GM12878 (cell line): Measurements from ENCODE around the gene CNST. TPM values are rescaled to one million over a fixed set of nuclear protein-coding genes. Genes with fewer than 3 reads are reported as not detected.

ENCODE experiments used
- ATAC-seq: fragments of 200-7000 bp; cut with Tn5 transposase; 3 replicates; pipeline ENCODE4 v1.9.1; 2020; ENCODE audit warnings: mild to moderate bottlenecking, moderate library complexity
- BruUV-seq: library from RNA; stranded (reverse); fragments of 400-500 nt; replicated peaks from 2 replicates; lab custom pipeline; 2021; lab: Mats Ljungman, UMichigan
- CTCF ChIA-PET: fragments of 300-600 bp; sonication (Branson Sonifier 250); formaldehyde crosslinking; extraction: SDS; loops from one replicate; lab custom pipeline; 2021; ENCODE audit warnings: inconsistent platforms; lab: Yijun Ruan, JAX
- POLR2A ChIA-PET: fragments of 350-600 bp; formaldehyde crosslinking; extraction: SDS; loops from one replicate; lab custom pipeline; 2021; ENCODE audit warnings: inconsistent platforms; lab: Charles Lee
- RAD21 ChIA-PET: fragments of 300-600 bp; sonication (Branson Sonifier 250); formaldehyde crosslinking; loops from one replicate; lab custom pipeline; 2023; ENCODE audit warnings: antibody characterized with exemption; ENCODE audit not compliant: unreplicated experiment; lab: Charles Lee
- SMC1A ChIA-PET: fragments of 300-600 bp; sonication (Branson Sonifier 250); formaldehyde crosslinking; loops from one replicate; lab custom pipeline; 2023; ENCODE audit not compliant: unreplicated experiment, uncharacterized antibody; lab: Charles Lee
- DNase-seq: peaks from one replicate; pipeline ENCODE4 v3.0.0-alpha.2; 2011; ENCODE audit warnings: low read depth, low spot score
- FAIRE-seq: peaks from 3 replicates; lab custom pipeline; 2011; peaks lifted over from hg19 to GRCh38; lab: Jason Lieb, UNC
- H2AFZ ChIP-seq: 2 replicates; pipeline ENCODE4 v1.6.0; 2011; ENCODE audit warnings: low read depth, low read length, control low read depth; ENCODE audit not compliant: control insufficient read depth
- H3K27ac ChIP-seq: 2 replicates; pipeline ENCODE4 v1.5.1; 2011; ENCODE audit warnings: control low read depth; ENCODE audit not compliant: control insufficient read depth, insufficient read depth
- H3K27me3 ChIP-seq, 2 experiments: replicated peaks in 1 of 2; 2 replicates each; pipeline versions ENCODE4 v1.6.0 to v1.6.1; 2011; ENCODE audit warnings: low read length in 1 of 2; ENCODE audit not compliant: control insufficient read depth in 2 of 2, insufficient read depth in 2 of 2
- H3K36me3 ChIP-seq, 2 experiments: 2 replicates each; pipeline ENCODE4 v1.5.1; 2011; ENCODE audit warnings: low read length in 1 of 2; ENCODE audit not compliant: control insufficient read depth in 2 of 2, insufficient read depth in 2 of 2
- H3K4me1 ChIP-seq: 2 replicates; pipeline ENCODE4 v1.6.1; 2011; ENCODE audit warnings: mild to moderate bottlenecking, low read length, moderate library complexity, mixed read lengths; ENCODE audit not compliant: control insufficient read depth, insufficient read depth
- H3K4me2 ChIP-seq: 2 replicates; pipeline ENCODE4 v1.6.0; 2011; ENCODE audit warnings: control low read depth; ENCODE audit not compliant: control insufficient read depth, insufficient read depth
- H3K4me3 ChIP-seq: fragments of 200-600 bp; sonication (generic); 2 replicates; pipeline ENCODE4 v1.5.1; 2016
- H3K79me2 ChIP-seq: 2 replicates; pipeline ENCODE4 v1.6.0; 2011; ENCODE audit warnings: low read length; ENCODE audit not compliant: control insufficient read depth, insufficient read depth
- H3K9ac ChIP-seq: 2 replicates; pipeline ENCODE4 v1.8.0; 2011; ENCODE audit warnings: low read length, control low read depth, mixed read lengths; ENCODE audit not compliant: control insufficient read depth, insufficient read depth
- H3K9me3 ChIP-seq: replicated peaks from 3 replicates; pipeline ENCODE4 v1.5.1; 2011; ENCODE audit warnings: mild to moderate bottlenecking, low read length; ENCODE audit not compliant: control insufficient read depth, insufficient read depth
- H4K20me1 ChIP-seq: 2 replicates; pipeline ENCODE4 v1.6.0; 2011; ENCODE audit not compliant: control insufficient read depth, insufficient read depth
- CBFB ChIP-seq: IDR thresholded peaks from 2 replicates; pipeline ENCODE4 v1.6.1; 2016; ENCODE audit warnings: antibody characterized with exemption, low read depth
- CEBPB ChIP-seq, 2 experiments: fragments of 150-350 bp in 1 of 2; IDR thresholded peaks; 2 replicates each; pipeline ENCODE4 v1.6.1; 2012 to 2014; ENCODE audit warnings: low read depth in 2 of 2, low read length in 2 of 2, borderline replicate concordance in 1 of 2, inconsistent platforms in 1 of 2
- CHD1 ChIP-seq: IDR thresholded peaks from 2 replicates; pipeline ENCODE4 v1.6.1; 2012; ENCODE audit warnings: low read depth, low read length, improper control_type of control experiment
- HDAC2 ChIP-seq: fragments of 200-600 bp; sonication (generic); IDR thresholded peaks from 2 replicates; pipeline ENCODE4 v1.6.1; 2017
- IRF4 ChIP-seq: IDR thresholded peaks from 2 replicates; pipeline ENCODE4 v1.6.1; 2011; ENCODE audit warnings: low read depth, low read length
- MTA2 ChIP-seq: fragments of 450-650 bp; IDR thresholded peaks from 2 replicates; pipeline ENCODE4 v1.6.1; 2016; ENCODE audit warnings: low read depth, mild to moderate bottlenecking, moderate library complexity
- PML ChIP-seq: IDR thresholded peaks from 2 replicates; pipeline ENCODE4 v1.6.1; 2012; ENCODE audit warnings: low read length, inconsistent platforms
- POLR2A ChIP-seq: IDR thresholded peaks from 2 replicates; pipeline ENCODE4 v1.6.1; 2011; ENCODE audit warnings: low read depth, mild to moderate bottlenecking, low read length
- RB1 ChIP-seq: fragments of 450-650 bp; formaldehyde crosslinking; IDR thresholded peaks from 2 replicates; pipeline ENCODE4 v1.6.1; 2017; ENCODE audit warnings: mild to moderate bottlenecking, borderline replicate concordance
- SIX5 ChIP-seq: IDR thresholded peaks from 2 replicates; pipeline ENCODE4 v1.6.1; 2011; ENCODE audit warnings: mild to moderate bottlenecking, low read depth, low read length, moderate library complexity; ENCODE audit not compliant: severe bottlenecking
- SMAD1 ChIP-seq: fragments of 450-650 bp; IDR thresholded peaks from 2 replicates; pipeline ENCODE4 v1.6.1; 2018; ENCODE audit warnings: mild to moderate bottlenecking, low read depth; ENCODE audit not compliant: partially characterized antibody
- SMAD5 ChIP-seq: IDR thresholded peaks from 2 replicates; pipeline ENCODE4 v1.6.1; 2016; ENCODE audit warnings: antibody characterized with exemption, low read depth
- SREBF1 ChIP-seq: IDR thresholded peaks from 2 replicates; pipeline ENCODE4 v1.6.1; 2012; ENCODE audit warnings: mild to moderate bottlenecking, low read length
- SRF ChIP-seq, 2 experiments: IDR thresholded peaks; 2 replicates each; pipeline ENCODE4 v1.6.1; 2011; ENCODE audit warnings: low read depth in 2 of 2, low read length in 2 of 2, mild to moderate bottlenecking in 1 of 2, moderate library complexity in 1 of 2
- STAT3 ChIP-seq: IDR thresholded peaks from 2 replicates; pipeline ENCODE4 v1.6.1; 2011; ENCODE audit warnings: low read depth, low read length, improper control_type of control experiment
- WRNIP1 ChIP-seq: IDR thresholded peaks from 2 replicates; pipeline ENCODE4 v1.6.1; 2011; ENCODE audit warnings: low read depth, low read length, improper control_type of control experiment, borderline replicate concordance
- WGBS: methylation state at CpG from one replicate; pipeline ENCODE4 v1.1.6; 2016; ENCODE audit warnings: low lambda C conversion rate; ENCODE audit not compliant: insufficient replicate concordance, insufficient coverage; ENCODE audit errors: missing lambda C conversion rate; 5-methylcytosine and 5-hydroxymethylcytosine counted together
- in situ Hi-C: fragments of 300-500 bp; cut with MboI; formaldehyde crosslinking; loops from 9 replicates; pipeline ENCODE4 v1.14.3; 2018; ENCODE audit warnings: mixed read lengths
- intact Hi-C: fragments of 100-400 bp; cut with micrococcal nuclease; formaldehyde crosslinking; loops from one replicate; pipeline ENCODE4 v1.14.2; 2022; ENCODE audit not compliant: unreplicated experiment
- polyA plus RNA-seq, 11 experiments: library from polyadenylated mRNA; depleted of rRNA in 4 of 11; unstranded in 6 of 11; stranded (reverse) in 5 of 11; fragments of >200 nt; fragmentation: Nextera tagmentation in 4 of 11; fragmentation: Illumina TruSeq in 1 of 11; extraction: Ambion mirVana in 4 of 11; extraction: Trizol in 1 of 11; gene quantifications; 1 replicate in 1 of 11; 2 replicates in 10 of 11; pipeline versions ENCODE4 v1.2.1 to v1.2.3, GENCODE V29; 2011 to 2016; ENCODE audit warnings: inconsistent platforms in 2 of 11, missing spikeins in 2 of 11, low read depth in 1 of 11
- total RNA-seq, 4 experiments: library from RNA; depleted of rRNA in 3 of 4; stranded (reverse); fragments of >200 nt in 3 of 4; fragmentation: Illumina TruSeq in 1 of 4; extraction: Trizol in 1 of 4; gene quantifications; 2 replicates each; pipeline versions ENCODE4 v1.2.1 to v1.2.3, GENCODE V29; 2013 to 2021
- TF ChIP-seq, protein P1 (sequence below): fragments of 450-650 bp; IDR thresholded peaks from 2 replicates; pipeline ENCODE4 v1.6.1; 2016; ENCODE audit warnings: mild to moderate bottlenecking
- TF ChIP-seq, protein P2 (sequence below): fragments of 450-650 bp; formaldehyde crosslinking; IDR thresholded peaks from 2 replicates; pipeline ENCODE4 v1.4.0; 2022; ENCODE audit warnings: mild to moderate bottlenecking, moderate library complexity

CNST gene
- total and polyA plus RNA-seq, 10 of the 15 experiments (the other 5 are each of a cell fraction or from before 2014, with no cell fraction given) = 4.8 to 16.2 (median 12.3) TPM

DNA sequence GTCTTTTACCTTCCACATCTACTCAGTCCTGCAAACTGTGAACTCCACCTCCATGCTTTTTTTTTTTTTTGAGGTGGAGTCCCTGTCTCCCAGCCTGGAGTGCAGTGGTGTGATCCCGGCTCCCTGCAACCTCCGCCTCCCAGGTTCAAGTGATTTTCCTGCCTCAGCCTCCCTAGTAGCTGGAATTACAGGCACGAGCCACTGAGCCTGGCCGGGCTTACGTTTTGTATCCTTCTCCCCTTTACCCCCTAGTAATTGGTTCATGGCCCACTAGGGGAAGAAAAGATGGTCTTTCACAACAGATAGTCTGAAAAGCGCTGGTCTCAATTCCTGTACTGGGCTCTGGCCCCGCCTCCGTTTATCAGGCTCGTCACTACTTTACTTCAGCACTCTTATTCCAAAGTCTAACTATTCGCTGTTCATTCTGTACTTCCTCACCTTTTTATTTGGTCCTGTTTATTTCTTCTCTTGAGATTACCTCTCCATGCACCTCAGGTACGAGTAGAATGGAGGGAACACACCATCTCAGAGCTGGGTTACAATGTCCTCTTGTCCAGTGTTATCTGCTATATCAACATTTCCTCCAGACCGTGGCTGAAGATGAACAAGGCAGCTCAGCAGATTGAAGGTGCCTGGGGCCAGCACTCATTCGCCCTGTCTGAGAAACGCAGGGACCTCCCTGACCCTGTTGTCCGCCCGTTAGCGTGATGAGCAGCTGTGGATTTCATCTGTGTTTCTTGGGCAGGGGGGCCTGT is 16.2 kb downstream of the CNST start:
- 90% methylated on average over 17 of the region's 17 CpGs for WGBS
- no peak for DNase-seq
- peaks cover 2 to 7% of the 10 kb centered on the region in 2 experiments; a peak in 3 of 4 replicates for H3K36me3 ChIP-seq
- H3K79me2 ChIP-seq = peaks cover 31% of the 10 kb centered on the region
- no peak for ATAC-seq
- TF ChIP-seq WRNIP1 = no peak
- TF ChIP-seq SMAD1 = no peak
- TF ChIP-seq, protein P1, sequence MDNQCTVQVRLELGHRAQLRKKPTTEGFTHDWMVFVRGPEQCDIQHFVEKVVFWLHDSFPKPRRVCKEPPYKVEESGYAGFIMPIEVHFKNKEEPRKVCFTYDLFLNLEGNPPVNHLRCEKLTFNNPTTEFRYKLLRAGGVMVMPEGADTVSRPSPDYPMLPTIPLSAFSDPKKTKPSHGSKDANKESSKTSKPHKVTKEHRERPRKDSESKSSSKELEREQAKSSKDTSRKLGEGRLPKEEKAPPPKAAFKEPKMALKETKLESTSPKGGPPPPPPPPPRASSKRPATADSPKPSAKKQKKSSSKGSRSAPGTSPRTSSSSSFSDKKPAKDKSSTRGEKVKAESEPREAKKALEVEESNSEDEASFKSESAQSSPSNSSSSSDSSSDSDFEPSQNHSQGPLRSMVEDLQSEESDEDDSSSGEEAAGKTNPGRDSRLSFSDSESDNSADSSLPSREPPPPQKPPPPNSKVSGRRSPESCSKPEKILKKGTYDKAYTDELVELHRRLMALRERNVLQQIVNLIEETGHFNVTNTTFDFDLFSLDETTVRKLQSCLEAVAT = no peak
- TF ChIP-seq MTA2 = no peak
- no peak for TF ChIP-seq SMAD5
- TF ChIP-seq SIX5 = no peak
- no peak for TF ChIP-seq POLR2A
- no peak for TF ChIP-seq HDAC2
- no peak for TF ChIP-seq CHD1
- TF ChIP-seq RB1 = no peak
- TF ChIP-seq CEBPB (IDR thresholded peaks at IDR 0.05; ENCODE audit: borderline replicate concordance in 1 of 2, low read depth in 2 of 2, low read length in 2 of 2) = no peak
- TF ChIP-seq, protein P2, sequence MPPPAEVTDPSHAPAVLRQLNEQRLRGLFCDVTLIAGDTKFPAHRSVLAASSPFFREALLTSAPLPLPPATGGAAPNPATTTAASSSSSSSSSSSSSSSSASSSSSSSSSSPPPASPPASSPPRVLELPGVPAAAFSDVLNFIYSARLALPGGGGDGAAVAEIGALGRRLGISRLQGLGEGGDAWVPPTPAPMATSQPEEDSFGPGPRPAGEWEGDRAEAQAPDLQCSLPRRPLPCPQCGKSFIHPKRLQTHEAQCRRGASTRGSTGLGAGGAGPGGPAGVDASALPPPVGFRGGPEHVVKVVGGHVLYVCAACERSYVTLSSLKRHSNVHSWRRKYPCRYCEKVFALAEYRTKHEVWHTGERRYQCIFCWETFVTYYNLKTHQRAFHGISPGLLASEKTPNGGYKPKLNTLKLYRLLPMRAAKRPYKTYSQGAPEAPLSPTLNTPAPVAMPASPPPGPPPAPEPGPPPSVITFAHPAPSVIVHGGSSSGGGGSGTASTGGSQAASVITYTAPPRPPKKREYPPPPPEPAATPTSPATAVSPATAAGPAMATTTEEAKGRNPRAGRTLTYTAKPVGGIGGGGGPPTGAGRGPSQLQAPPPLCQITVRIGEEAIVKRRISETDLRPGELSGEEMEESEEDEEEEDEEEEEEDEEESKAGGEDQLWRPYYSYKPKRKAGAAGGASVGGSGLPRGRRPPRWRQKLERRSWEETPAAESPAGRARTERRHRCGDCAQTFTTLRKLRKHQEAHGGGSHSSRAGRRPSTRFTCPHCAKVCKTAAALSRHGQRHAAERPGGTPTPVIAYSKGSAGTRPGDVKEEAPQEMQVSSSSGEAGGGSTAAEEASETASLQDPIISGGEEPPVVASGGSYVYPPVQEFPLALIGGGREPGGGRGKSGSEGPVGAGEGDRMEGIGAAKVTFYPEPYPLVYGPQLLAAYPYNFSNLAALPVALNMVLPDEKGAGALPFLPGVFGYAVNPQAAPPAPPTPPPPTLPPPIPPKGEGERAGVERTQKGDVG (CRISPR knock-in tag) = no peak
- TF ChIP-seq SRF (IDR thresholded peaks at IDR 0.05; ENCODE audit: low read depth in 2 of 2, low read length in 2 of 2) = no peak
- TF ChIP-seq PML = no peak
- TF ChIP-seq STAT3 = no peak
- TF ChIP-seq IRF4 = no peak
- no peak for TF ChIP-seq CBFB
- TF ChIP-seq SREBF1 = no peak
- FAIRE-seq = peak; percentile 47
- no peak overlapping the region for H2AFZ ChIP-seq
- no TSS peak for BruUV-seq
- H3K27ac ChIP-seq = no peak overlapping the region
- ChIA-PET SMC1A (interaction anchor here (1.4 kb wide), 1 partner anchor 16 kb away, joined by 3 read pairs; the partner anchor contains the start of genes CNST and TFB2M), RAD21 (no interaction called here), CTCF (interaction anchor here (1.6 kb wide), 1 partner anchor 9 kb away, joined by 3 read pairs; no protein-coding TSS in a partner anchor), POLR2A (no interaction called here)
- no peaks in the 10 kb centered on the region for H3K27me3 ChIP-seq
- in situ Hi-C loops = no loop called here
- H4K20me1 ChIP-seq = no peaks in the 10 kb centered on the region
- no peak overlapping the region for H3K9ac ChIP-seq
- H3K4me3 ChIP-seq = no peak overlapping the region
- H3K4me1 ChIP-seq = peaks cover 12% of the 10 kb centered on the region
- no peak overlapping the region for H3K4me2 ChIP-seq
- H3K9me3 ChIP-seq = no peaks in the 10 kb centered on the region
- intact Hi-C loops = no loop called here
